Astrocyte of the hippocampus (primary cell): Measurements from ENCODE around the gene RBM43.

ENCODE experiments used
- DNase-seq: peaks from one replicate; pipeline ENCODE4 v3.0.0; 2011; ENCODE audit warnings: low read depth, low spot score

Gene RBM43

DNA sequence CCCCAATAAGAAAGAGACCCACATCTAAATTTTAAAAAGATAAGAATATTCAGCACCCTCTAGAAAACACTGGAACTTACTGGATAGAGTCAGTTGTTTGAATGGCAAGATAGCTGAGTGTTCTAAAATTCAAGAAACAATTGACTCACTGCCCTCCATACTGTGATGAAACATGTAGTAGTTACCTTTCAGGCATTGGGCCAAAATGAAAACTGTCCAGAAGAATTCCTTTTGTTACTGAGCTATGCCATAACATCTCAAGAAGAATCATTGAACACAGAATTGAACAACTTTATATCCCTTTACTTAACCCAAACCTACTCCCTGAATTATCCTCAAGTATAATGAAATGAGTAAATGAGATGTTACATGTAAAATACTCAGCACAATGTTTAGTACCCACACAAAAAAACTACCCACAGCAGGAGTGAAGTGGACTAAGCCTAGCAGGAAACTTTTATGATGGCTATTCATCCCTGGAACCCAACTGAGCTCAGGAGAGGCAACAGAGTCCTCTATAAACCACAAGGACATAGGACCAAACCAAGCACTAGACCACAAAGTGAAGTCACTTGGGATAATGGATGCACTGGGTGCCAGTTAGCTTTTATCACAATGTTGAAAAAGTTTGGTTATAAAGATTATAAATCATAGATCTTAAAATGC lies 32.7 kb downstream of the RBM43 start:
- DNase-seq: no peak

DNA sequence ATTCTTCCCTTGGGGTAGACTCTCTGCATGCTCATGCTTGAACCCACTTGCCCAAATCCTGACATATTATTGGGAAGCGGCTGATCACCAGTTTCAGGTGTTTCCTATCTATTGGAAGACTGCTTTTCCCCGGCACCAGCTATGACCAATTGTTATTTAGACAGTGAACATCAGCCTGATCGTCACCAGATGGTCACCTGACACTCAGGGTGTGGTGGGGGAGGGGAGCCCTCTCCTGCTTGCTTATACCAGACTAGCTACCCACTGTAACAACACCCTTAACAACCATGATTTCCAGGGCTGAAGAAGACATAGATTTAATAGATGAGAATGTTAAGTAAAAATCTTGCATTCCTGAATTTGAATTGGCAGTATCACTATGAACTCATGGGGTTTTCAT lies 44.3 kb downstream of the RBM43 start:
- DNase-seq: no peak

DNA sequence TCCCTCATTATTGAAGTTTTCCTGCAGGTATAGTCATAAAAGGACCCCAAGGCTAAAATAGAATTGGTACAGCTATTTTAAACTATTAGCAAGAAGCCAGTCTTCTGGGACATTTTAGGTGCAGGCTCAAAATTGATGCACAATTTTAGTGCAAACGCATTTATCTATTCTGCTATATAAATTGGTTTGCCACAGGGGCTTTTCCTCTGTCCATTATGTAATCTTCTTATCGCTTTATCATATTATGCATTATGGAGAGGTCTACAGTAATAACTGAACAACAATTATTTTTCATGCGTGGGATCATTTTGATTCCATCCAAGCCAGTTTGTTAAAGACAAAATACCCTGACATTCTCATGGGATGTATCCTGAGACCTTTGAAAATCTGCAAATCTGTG lies 54.6 kb downstream of the RBM43 start:
- DNase-seq: no peak

- DNase-seq: no peak
Observed at GRCh38 chr2:151206446-151206968, 55.2 kb downstream of the RBM43 start.

GRCh38 chr2:151205571-151205970 lies 56.1 kb downstream of the RBM43 start:
- no peak for DNase-seq

DNA sequence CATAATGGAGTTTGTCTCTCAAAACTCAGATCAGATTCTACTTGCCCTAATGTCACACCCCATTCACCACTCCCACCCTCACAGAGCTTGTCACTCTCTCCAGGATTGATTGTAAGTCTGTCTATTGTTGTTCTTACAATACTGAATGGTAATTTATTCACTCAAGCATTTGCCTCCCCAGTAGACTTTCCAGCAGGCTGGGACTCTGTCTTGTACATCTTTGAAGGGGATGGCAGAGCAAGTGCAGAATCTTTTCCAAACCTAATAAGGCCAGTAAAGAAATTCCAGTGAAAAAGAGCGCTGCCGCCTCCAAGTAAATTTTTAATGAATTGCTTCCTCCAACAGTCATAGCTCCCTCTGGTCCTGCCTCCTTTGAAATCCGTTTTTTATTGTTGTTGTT lies 56.9 kb downstream of the RBM43 start:
- DNase-seq: no peak

- DNase-seq: no peak
Observed at GRCh38 chr2:151200844-151201243, 60.8 kb downstream of the RBM43 start.

- DNase-seq: no peak
Observed at GRCh38 chr2:151200277-151200676, 61.4 kb downstream of the RBM43 start.

GRCh38 chr2:151198645-151199044 lies 63.0 kb downstream of the RBM43 start:
- DNase-seq: no peak
